Urinary bladder (tissue), 4 donors: ENCODE results near the gene SLC6A19. TPM values are rescaled to one million over a fixed set of nuclear protein-coding genes. Genes with fewer than 3 reads are reported as not detected.
A peak's percentile ranks its signal among the peaks of the same experiment; 100 is the strongest.

Source experiments
- DNase-seq: peaks from one replicate; pipeline ENCODE4 v3.0.0-alpha.2; 2015; ENCODE audit errors: extremely low spot score
- H3K27ac ChIP-seq: one replicate; pipeline ENCODE4 v1.5.1; 2013; ENCODE audit warnings: low read depth, mild to moderate bottlenecking, moderate library complexity
- H3K36me3 ChIP-seq: one replicate; pipeline ENCODE4 v1.6.1; 2013; ENCODE audit warnings: mild to moderate bottlenecking, moderate library complexity; ENCODE audit not compliant: insufficient read depth
- H3K4me1 ChIP-seq: one replicate; pipeline ENCODE4 v1.6.1; 2013; ENCODE audit warnings: mild to moderate bottlenecking, moderate library complexity; ENCODE audit not compliant: insufficient read depth
- H3K4me3 ChIP-seq: one replicate; pipeline ENCODE4 v1.5.1; 2013; ENCODE audit warnings: low read depth, low read length
- WGBS: extraction: QIAGEN DNeasy Blood & Tissue Kit; methylation state at CpG from one replicate; pipeline ENCODE4 v1.1.7; 2013; 5-methylcytosine and 5-hydroxymethylcytosine counted together
- polyA plus RNA-seq: library from polyadenylated mRNA; stranded (reverse); fragments of 200-250 nt; gene quantifications from one replicate; pipeline ENCODE4 v1.2.3, GENCODE V29; 2013
- total RNA-seq: library from RNA; depleted of rRNA; stranded (reverse); fragments of >200 nt; gene quantifications from one replicate; pipeline ENCODE4 v1.2.3, GENCODE V29; 2014
- donor health status: healthy with polysubstance abuse.
- donor health status: healthy.

Gene SLC6A19
- total and polyA plus RNA-seq, 2 donors: not detected

- no peak overlapping the region for H3K27ac ChIP-seq
- no peak overlapping the region for H3K4me3 ChIP-seq
- H3K4me1 ChIP-seq: no peaks in the 10 kb centered on the region
- H3K36me3 ChIP-seq: no peaks in the 10 kb centered on the region
- 69% methylated on average over 28 of the region's 28 CpGs for WGBS
- DNase-seq: no peak
These were observed 684 bp upstream of the SLC6A19 start for GRCh38 chr5:1200495-1201326.

- WGBS: 75% methylated on average over 26 of the region's 26 CpGs
- Histone ChIP-seq H3K27ac (no peak overlapping the region), H3K4me1 (no peaks in the 10 kb centered on the region), H3K36me3 (no peaks in the 10 kb centered on the region), H3K4me3 (no peak overlapping the region)
- DNase-seq: no peak
These were observed 817 bp downstream of the SLC6A19 start for GRCh38 chr5:1202026-1202797.

- 79% methylated on average over 7 of the region's 7 CpGs for WGBS
- no peak for DNase-seq
- Histone ChIP-seq H3K36me3 (no peaks in the 10 kb centered on the region), H3K27ac (no peak overlapping the region), H3K4me3 (no peak overlapping the region), H3K4me1 (no peaks in the 10 kb centered on the region)
These were observed 1.4 kb downstream of the SLC6A19 start for GRCh38 chr5:1202798-1203185.

GRCh38 chr5:1203311-1203967 is 2.0 kb downstream of the SLC6A19 start:
- 84% methylated on average over 24 of the region's 24 CpGs for WGBS
- no peak for DNase-seq
- Histone ChIP-seq H3K27ac (no peak overlapping the region), H3K4me1 (no peaks in the 10 kb centered on the region), H3K4me3 (no peak overlapping the region), H3K36me3 (no peaks in the 10 kb centered on the region)

- DNase-seq: no peak
- no peaks in the 10 kb centered on the region for H3K4me1 ChIP-seq
- H3K27ac ChIP-seq: no peak overlapping the region
- no peaks in the 10 kb centered on the region for H3K36me3 ChIP-seq
- H3K4me3 ChIP-seq: no peak overlapping the region
- 73% methylated on average over 25 of the region's 25 CpGs for WGBS
These were observed 2.7 kb downstream of the SLC6A19 start for GRCh38 chr5:1203968-1204692.

GRCh38 chr5:1204693-1205242 is 3.4 kb downstream of the SLC6A19 start:
- no peak overlapping the region for H3K27ac ChIP-seq
- 20% methylated on average over 18 of the region's 18 CpGs for WGBS
- H3K4me3 ChIP-seq: no peak overlapping the region
- no peaks in the 10 kb centered on the region for H3K36me3 ChIP-seq
- peak; percentile 31 for DNase-seq
- H3K4me1 ChIP-seq: no peaks in the 10 kb centered on the region

GRCh38 chr5:1205255-1206180 is 4.1 kb downstream of the SLC6A19 start:
- DNase-seq: no peak
- H3K27ac ChIP-seq: no peak overlapping the region
- WGBS: 67% methylated on average over 11 of the region's 11 CpGs
- no peaks in the 10 kb centered on the region for H3K4me1 ChIP-seq
- no peak overlapping the region for H3K4me3 ChIP-seq
- H3K36me3 ChIP-seq: no peaks in the 10 kb centered on the region

GRCh38 chr5:1206521-1207412 is 5.4 kb downstream of the SLC6A19 start:
- DNase-seq: no peak
- 75% methylated on average over 49 of the region's 49 CpGs for WGBS
- Histone ChIP-seq H3K4me3 (no peak overlapping the region), H3K4me1 (no peaks in the 10 kb centered on the region), H3K27ac (no peak overlapping the region), H3K36me3 (no peaks in the 10 kb centered on the region)

- no peak for DNase-seq
- no peaks in the 10 kb centered on the region for H3K4me1 ChIP-seq
- H3K27ac ChIP-seq: no peak overlapping the region
- WGBS: 64% methylated on average over 6 of the region's 6 CpGs
- no peaks in the 10 kb centered on the region for H3K36me3 ChIP-seq
- H3K4me3 ChIP-seq: no peak overlapping the region
These were observed 6.2 kb downstream of the SLC6A19 start for GRCh38 chr5:1207555-1207954.

- WGBS: 69% methylated on average over 17 of the region's 17 CpGs
- no peak for DNase-seq
- H3K27ac ChIP-seq: no peak overlapping the region
- no peaks in the 10 kb centered on the region for H3K4me1 ChIP-seq
- no peaks in the 10 kb centered on the region for H3K36me3 ChIP-seq
- H3K4me3 ChIP-seq: no peak overlapping the region
These were observed 6.9 kb downstream of the SLC6A19 start for GRCh38 chr5:1208221-1208742.

- Histone ChIP-seq H3K4me3 (no peak overlapping the region), H3K27ac (no peak overlapping the region), H3K36me3 (no peaks in the 10 kb centered on the region), H3K4me1 (no peaks in the 10 kb centered on the region)
- 74% methylated on average over 24 of the region's 24 CpGs for WGBS
- DNase-seq: no peak
These were observed 7.5 kb downstream of the SLC6A19 start for GRCh38 chr5:1208743-1209488.
